Brain microvascular endothelial cell (primary cell): ENCODE measurements around the gene DERL3.

ENCODE experiments used
- DNase-seq: peaks from one replicate; pipeline ENCODE4 v3.0.0-alpha.2; 2020
- H3K27ac ChIP-seq: fragments of 250-450 bp; sonication (Bioruptor Pico); 2 replicates; pipeline ENCODE4 v1.5.1; 2020; ENCODE audit warnings: mild to moderate bottlenecking, moderate library complexity
- H3K27me3 ChIP-seq: fragments of 250-450 bp; sonication (Bioruptor Pico); replicated peaks from 2 replicates; pipeline ENCODE4 v1.5.1; 2020; ENCODE audit warnings: mild to moderate bottlenecking
- H3K36me3 ChIP-seq: fragments of 250-450 bp; sonication (Bioruptor Pico); replicated peaks from 2 replicates; pipeline ENCODE4 v1.5.1; 2020; ENCODE audit warnings: mild to moderate bottlenecking
- H3K4me3 ChIP-seq: 2 replicates; pipeline ENCODE4 v1.5.1; 2011; ENCODE audit warnings: low read depth, mild to moderate bottlenecking, control low read depth, low read length, moderate library complexity
- in situ Hi-C: cut with HindIII; loops from 2 replicates; pipeline ENCODE4 v1.10.0; 2017; ENCODE audit warnings: low sequenced_read_pairs, low pct_ligation_motif_present
- TF ChIP-seq, protein P1 (sequence below): IDR thresholded peaks from 2 replicates; pipeline ENCODE4 v1.5.1; 2011; ENCODE audit warnings: low read depth, mild to moderate bottlenecking, moderate library complexity, low read length, control low read depth, inconsistent platforms; ENCODE audit errors: missing control alignments

Gene DERL3

DNA sequence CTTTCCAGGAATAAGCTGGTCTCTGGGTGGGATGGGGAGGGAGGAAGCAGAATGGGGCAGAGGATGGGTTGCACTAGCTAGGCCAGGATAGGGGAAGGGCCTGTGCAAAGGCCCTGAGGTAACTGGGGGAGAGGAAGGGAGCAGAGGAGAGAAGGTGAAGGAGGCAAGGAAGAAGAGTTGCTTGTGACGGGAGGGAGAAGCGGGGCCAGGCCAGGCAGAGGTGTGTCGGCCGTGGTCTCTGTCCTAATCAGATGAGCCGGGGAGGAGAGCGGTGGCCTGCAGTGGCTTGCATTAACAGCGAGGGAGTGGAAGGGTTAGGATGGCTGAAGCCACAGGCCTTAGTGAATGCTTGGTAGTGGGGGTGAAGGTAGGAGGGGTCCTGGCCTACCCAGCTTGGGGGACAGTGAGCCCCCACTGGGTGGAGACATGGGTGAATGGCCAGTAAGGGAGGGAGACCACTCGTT is 6.0 kb upstream of the DERL3 start:
- TF ChIP-seq, protein P1, sequence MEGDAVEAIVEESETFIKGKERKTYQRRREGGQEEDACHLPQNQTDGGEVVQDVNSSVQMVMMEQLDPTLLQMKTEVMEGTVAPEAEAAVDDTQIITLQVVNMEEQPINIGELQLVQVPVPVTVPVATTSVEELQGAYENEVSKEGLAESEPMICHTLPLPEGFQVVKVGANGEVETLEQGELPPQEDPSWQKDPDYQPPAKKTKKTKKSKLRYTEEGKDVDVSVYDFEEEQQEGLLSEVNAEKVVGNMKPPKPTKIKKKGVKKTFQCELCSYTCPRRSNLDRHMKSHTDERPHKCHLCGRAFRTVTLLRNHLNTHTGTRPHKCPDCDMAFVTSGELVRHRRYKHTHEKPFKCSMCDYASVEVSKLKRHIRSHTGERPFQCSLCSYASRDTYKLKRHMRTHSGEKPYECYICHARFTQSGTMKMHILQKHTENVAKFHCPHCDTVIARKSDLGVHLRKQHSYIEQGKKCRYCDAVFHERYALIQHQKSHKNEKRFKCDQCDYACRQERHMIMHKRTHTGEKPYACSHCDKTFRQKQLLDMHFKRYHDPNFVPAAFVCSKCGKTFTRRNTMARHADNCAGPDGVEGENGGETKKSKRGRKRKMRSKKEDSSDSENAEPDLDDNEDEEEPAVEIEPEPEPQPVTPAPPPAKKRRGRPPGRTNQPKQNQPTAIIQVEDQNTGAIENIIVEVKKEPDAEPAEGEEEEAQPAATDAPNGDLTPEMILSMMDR, result no peak
- H3K4me3 ChIP-seq, result no peak overlapping the region
- in situ Hi-C loops, result no loop called here
- no peak for DNase-seq
- H3K27ac ChIP-seq, result no peak overlapping the region
- H3K27me3 ChIP-seq, result no peaks in the 10 kb centered on the region
- no peaks in the 10 kb centered on the region for H3K36me3 ChIP-seq

DNA sequence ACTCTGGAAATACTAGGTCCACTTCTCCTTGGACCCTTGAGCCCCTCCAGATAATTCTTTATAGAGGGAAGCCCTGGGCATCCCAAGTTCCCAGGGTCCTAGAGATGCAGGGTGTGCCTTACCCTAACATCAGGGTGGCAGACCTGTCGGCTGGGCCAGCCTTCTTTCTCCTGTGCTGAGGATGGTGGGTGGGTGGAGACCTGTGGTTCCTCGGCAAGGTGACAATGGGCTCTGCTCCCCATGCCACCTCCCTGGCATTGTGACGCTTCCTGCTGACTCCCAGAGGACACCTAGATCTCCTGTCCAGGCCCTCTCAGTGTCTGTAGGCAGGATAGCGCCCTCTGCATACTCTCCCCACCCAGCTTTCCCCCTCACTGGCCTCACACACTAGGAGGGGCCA is 3.8 kb upstream of the DERL3 start:
- in situ Hi-C loops, result no loop called here
- Histone ChIP-seq H3K27me3 (no peaks in the 10 kb centered on the region), H3K4me3 (no peak overlapping the region), H3K27ac (no peak overlapping the region), H3K36me3 (no peaks in the 10 kb centered on the region)
- no peak for DNase-seq
- TF ChIP-seq, protein P1, result no peak

DNA sequence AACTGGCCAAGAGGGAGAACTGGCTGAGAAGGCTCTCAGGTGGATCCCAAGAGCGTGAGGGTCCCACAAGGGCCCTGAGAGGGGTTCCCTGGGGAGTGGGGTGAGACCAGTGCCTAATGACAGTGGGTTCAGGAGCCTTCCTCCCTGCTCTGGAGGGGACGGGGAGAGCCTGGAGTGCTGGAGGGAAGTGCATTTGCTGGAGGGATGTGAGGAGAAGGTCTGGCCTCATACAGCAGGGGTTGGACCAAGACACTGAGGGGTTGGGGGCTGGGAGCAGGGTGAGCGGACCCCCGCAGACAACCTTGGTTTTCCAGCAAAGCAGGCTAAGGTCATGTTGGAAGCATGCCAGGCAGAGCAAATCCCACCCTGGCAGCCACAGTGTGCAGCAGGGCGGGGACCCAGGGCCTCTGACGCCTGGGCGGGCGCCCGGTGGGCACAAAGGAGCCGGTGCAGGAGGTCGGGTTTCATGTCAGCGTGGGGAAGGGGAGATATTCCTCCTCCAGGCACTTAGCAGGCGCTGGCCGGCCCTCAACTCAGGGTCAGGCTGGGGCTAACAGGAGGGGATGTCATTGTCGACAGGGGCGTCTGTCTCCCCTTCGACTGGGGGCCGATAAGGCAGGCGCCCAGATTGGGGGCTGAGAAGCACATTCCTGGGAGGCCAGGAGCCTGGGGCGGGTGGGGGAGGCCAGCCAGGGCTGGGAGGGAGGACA is 3.1 kb upstream of the DERL3 start:
- H3K27me3 ChIP-seq, result no peaks in the 10 kb centered on the region
- H3K4me3 ChIP-seq, result no peak overlapping the region

DNA sequence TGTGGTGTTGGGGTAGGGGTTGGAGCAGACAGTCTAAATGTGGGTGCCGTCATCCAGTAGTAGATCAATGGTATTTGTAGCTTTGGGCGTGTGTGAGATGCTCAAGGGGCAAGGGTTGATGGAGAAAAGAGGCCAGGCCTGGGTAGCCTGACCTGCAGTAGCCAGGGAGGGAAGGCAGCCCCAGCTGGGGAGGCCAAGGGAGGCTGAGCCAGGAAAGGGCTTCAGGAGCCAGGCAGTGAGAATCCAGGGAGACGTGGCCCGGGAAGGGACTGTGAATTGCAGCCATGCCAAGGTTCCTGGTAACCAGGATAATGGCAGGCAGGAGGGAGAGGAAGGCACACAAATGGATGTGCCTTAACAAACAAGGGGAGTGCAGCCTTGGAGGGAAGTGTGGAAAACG is 2.5 kb upstream of the DERL3 start:
- H3K27ac ChIP-seq, result no peak overlapping the region
- TF ChIP-seq, protein P1, result no peak
- no peaks in the 10 kb centered on the region for H3K27me3 ChIP-seq
- peaks cover 3% of the 10 kb centered on the region for H3K36me3 ChIP-seq
- H3K4me3 ChIP-seq, result no peak overlapping the region
- in situ Hi-C loops, result no loop called here
- DNase-seq, result no peak

More for the DNA sequence above, 3.1 kb upstream of the DERL3 start:
- in situ Hi-C loops, result no loop called here
- TF ChIP-seq, protein P1, result no peak
- no peak for DNase-seq
- Histone ChIP-seq H3K36me3 (no peaks in the 10 kb centered on the region), H3K27ac (no peak overlapping the region)

DNA sequence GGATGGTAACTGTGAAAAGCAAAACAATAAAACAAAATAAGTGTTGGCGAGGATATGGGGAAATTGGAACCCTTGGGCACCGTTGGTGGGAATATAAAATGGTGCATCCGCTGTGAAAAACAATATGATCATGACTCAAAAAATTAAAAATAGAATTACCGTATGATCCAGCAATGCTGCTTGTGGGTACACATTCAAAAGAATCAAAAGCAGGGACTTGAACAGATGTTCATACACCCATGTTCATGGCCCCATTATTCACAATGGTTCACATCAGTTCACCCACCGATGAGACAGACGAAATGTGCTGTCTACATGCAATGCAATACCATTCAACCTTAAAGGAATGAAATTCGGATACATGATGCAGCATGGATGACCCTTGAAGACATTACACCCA is 1.2 kb upstream of the DERL3 start:
- H3K4me3 ChIP-seq, result no peak overlapping the region
- no peaks in the 10 kb centered on the region for H3K27me3 ChIP-seq
- DNase-seq, result no peak
- H3K27ac ChIP-seq, result no peak overlapping the region
- TF ChIP-seq, protein P1, result no peak
- in situ Hi-C loops, result no loop called here
- peaks cover 5% of the 10 kb centered on the region for H3K36me3 ChIP-seq
